ENCODE results near the gene GID8. TPM values are rescaled to one million over a fixed set of nuclear protein-coding genes. Genes with fewer than 3 reads are reported as not detected.

Gene GID8
- total RNA-seq, 1 donor from 2014 or later, result 55.8 TPM

DNA sequence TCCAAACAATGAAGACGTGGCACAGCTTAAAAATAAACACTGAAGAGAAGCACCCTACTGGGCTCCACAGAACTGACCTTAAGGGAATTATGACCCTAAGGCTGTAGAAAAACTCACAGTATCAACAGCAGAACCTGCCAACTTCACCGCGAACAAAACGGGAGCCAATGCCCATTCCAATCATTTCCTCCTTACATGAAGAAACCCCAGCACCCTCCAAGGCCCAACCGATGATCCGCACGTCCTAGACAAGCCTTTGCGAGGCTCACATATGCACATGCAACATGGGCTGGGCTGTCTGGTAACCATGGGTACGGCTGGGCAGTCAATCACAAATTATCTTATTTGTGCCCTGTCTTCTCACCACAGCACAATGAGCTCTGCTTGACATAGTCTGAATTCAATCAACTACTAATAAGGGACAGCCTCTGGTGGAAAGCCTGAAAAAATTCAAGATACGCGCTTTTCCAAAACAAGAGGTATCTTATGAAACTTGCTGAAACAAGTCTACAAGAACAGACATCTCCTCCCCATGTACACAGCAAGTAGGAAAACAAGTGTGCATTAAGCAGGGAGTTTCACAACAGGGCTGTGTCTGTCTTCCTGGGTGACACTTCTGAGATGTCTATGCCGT lies 13.4 kb upstream of the GID8 start:
- TF ChIP-seq, protein P1, sequence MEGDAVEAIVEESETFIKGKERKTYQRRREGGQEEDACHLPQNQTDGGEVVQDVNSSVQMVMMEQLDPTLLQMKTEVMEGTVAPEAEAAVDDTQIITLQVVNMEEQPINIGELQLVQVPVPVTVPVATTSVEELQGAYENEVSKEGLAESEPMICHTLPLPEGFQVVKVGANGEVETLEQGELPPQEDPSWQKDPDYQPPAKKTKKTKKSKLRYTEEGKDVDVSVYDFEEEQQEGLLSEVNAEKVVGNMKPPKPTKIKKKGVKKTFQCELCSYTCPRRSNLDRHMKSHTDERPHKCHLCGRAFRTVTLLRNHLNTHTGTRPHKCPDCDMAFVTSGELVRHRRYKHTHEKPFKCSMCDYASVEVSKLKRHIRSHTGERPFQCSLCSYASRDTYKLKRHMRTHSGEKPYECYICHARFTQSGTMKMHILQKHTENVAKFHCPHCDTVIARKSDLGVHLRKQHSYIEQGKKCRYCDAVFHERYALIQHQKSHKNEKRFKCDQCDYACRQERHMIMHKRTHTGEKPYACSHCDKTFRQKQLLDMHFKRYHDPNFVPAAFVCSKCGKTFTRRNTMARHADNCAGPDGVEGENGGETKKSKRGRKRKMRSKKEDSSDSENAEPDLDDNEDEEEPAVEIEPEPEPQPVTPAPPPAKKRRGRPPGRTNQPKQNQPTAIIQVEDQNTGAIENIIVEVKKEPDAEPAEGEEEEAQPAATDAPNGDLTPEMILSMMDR (conservative IDR thresholded peaks at IDR 0.05), result no peak
- no peaks in the 10 kb centered on the region for H3K9me3 Mint-ChIP-seq
- DNase-seq (ENCODE audit: extremely low spot score, unreplicated experiment), result no peak
- peaks cover 58% of the 10 kb centered on the region for H3K4me1 Mint-ChIP-seq (ENCODE audit: unreplicated experiment)
- peaks cover 3% of the 10 kb centered on the region for H3K36me3 Mint-ChIP-seq
- H3K27ac Mint-ChIP-seq, result peak overlapping the region; percentile 89
- H3K27me3 Mint-ChIP-seq, result no peaks in the 10 kb centered on the region
- peak overlapping the region; percentile 89 for H3K4me3 Mint-ChIP-seq

DNA sequence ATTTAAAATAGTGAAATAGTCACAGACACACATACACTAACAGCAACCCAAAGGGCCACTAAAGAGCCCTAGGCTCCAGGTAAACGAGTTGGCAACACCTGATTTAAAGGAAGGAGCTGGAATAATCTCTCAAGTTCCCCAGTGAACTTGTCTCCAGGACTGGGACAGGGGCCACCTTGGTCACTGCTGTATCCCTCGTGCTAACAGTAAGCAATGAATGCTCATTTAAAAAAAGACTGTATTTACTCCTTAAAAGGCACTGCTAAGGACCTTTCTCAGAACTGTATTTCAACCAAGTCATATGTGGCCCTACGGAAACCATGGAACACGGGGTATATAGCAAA lies 12.9 kb upstream of the GID8 start:
- no peaks in the 10 kb centered on the region for H3K9me3 Mint-ChIP-seq
- TF ChIP-seq, protein P1 (conservative IDR thresholded peaks at IDR 0.05), result no peak
- peaks cover 3% of the 10 kb centered on the region for H3K36me3 Mint-ChIP-seq
- peak overlapping the region; percentile 89 for H3K4me3 Mint-ChIP-seq
- H3K27ac Mint-ChIP-seq, result peak overlapping the region; percentile 89
- H3K27me3 Mint-ChIP-seq, result no peaks in the 10 kb centered on the region
- no peak for DNase-seq (ENCODE audit: extremely low spot score, unreplicated experiment)
- peaks cover 58% of the 10 kb centered on the region for H3K4me1 Mint-ChIP-seq (ENCODE audit: unreplicated experiment)

DNA sequence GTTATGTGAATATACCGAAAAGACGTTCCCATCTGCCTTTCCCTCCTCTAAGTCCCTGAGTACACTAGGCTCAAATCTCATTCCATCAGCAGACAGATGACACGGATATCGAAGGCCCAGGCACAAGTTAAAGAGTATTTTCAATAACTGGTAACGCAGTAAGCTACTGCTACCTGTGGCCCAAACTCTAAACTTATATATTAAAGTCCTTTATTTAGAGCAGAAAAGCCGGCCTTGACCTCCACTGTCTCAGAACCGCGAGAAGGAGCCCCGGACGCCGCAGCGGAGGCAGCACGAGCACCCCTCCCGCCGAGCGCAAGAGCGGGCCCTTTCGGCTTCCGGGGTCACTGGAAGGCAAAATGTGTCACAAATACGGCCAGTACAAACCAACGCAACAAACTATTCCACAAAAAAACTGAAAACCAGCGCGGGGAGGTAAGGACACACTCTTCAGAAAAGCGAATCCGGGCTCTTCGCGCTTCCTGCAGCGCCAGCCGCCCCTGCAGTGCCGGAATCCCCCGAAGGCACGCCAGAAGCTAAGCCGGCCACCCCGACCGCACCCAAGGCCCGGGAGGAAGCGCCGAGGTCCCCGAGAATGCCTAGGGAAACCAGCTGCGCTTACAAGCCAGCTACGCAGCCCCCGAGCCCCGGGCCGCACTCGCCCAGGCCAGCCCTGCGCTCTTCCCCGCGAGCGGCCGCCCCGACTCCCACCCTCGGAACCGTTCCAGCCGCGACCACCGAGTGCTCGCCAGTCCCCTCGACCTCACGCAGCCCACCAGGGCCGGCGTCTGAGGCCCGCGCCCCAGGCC lies 12.3 kb upstream of the GID8 start:
- H3K27me3 Mint-ChIP-seq, result no peaks in the 10 kb centered on the region
- H3K36me3 Mint-ChIP-seq, result peaks cover 3% of the 10 kb centered on the region
- H3K9me3 Mint-ChIP-seq, result no peaks in the 10 kb centered on the region
- peaks cover 58% of the 10 kb centered on the region for H3K4me1 Mint-ChIP-seq (ENCODE audit: unreplicated experiment)
- peak overlapping the region; percentile 89 for H3K4me3 Mint-ChIP-seq
- H3K27ac Mint-ChIP-seq, result peak overlapping the region; percentile 89
- TF ChIP-seq, protein P1 (conservative IDR thresholded peaks at IDR 0.05), result no peak
- DNase-seq (ENCODE audit: extremely low spot score, unreplicated experiment), result no peak

DNA sequence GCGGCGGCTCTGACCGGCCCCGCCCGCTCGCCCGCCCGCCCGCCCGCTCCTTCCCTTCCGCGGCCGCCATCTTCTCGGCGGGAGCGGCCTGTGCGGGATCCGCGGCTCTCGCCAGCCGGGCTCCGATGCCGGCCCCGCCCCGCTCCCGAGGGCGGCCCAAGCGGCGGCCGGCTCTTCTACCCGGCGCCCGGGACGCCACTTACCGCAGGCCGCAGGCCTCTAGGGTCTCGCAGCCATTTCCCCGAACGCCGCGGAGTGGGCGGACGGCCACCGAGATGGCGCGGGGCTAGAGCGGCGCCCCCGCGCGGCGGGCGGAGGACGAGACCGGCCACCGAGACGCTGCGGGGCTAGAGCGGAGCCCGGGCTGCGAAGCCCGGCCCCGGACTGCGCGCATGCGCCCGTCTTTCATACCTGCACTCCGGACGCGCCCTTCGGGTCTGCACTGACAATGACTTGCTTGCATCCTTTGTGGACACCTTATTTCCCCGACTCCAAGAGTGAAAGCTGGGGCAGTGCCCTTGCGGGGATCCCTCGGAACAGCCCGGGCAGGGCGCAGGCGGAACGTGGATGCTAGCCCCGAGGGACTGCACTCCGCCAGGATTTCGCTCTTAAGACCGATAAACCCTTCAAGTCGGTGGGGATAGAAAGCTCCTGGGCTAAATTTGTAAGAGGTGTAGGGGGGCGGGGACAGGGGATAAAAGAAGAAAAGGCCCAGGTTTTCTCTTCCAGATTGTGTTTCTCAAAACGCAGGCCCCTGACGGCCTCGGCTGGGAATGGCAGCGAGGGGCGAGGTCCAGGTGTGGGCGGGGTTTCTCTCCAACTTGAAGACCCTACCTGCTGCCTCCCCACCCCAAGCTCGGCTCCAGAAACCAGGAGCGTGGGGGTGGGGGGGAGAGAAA lies 11.5 kb upstream of the GID8 start, which contains the start of gene DIDO1:
Gene DIDO1 (minus strand): TSS at position 277 of the 899 bp plus-strand sequence.
- peaks cover 3% of the 10 kb centered on the region for H3K36me3 Mint-ChIP-seq
- H3K27me3 Mint-ChIP-seq, result no peaks in the 10 kb centered on the region
- H3K4me3 Mint-ChIP-seq, result peak within 1 kb of the TSS; percentile 93
- H3K4me1 Mint-ChIP-seq (ENCODE audit: unreplicated experiment), result peaks cover 59% of the 10 kb centered on the region
- no peaks in the 10 kb centered on the region for H3K9me3 Mint-ChIP-seq
- peak; percentile 92 for DNase-seq (ENCODE audit: extremely low spot score, unreplicated experiment)
- H3K27ac Mint-ChIP-seq, result peak within 1 kb of the TSS; percentile 93
- TF ChIP-seq, protein P1 (conservative IDR thresholded peaks at IDR 0.05), result peak; percentile 79

DNA sequence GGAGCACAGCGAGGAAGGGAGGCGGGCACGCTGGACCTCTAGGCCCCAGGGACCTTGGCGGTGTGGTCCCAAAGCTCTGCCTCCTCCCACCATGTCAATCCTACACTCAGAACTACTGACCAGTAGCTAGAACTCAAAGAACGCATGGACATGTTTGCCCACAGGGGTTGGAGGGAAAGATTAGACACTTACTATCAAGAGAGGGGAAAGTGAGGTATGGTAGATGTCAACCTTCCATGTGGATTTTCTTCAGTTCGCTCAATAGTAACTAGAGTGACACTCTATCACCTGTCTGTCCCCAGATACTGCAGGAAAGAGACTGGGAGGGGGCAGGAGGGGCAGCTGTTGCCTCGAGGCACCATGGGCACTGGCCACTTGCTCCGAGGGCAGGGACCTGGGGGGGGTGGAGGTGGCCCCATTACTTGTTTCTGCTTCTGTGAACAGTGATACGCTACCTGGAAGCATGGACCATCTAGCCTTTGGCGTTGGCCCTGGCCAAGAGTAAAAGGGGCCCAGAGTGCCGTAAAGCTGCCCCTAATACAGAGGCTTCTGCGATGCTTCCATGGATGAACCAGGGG lies 10.7 kb upstream of the GID8 start:
- TF ChIP-seq, protein P1 (conservative IDR thresholded peaks at IDR 0.05), result no peak
- Mint-ChIP-seq H3K4me3 (peak overlapping the region; percentile 93), H3K4me1 (ENCODE audit: unreplicated experiment) (peaks cover 59% of the 10 kb centered on the region), H3K27ac (peak overlapping the region; percentile 93), H3K27me3 (no peaks in the 10 kb centered on the region), H3K36me3 (peaks cover 3% of the 10 kb centered on the region), H3K9me3 (no peaks in the 10 kb centered on the region)
- no peak for DNase-seq (ENCODE audit: extremely low spot score, unreplicated experiment)
